PC-3 (cell line): ENCODE measurements around the gene MAPK1. TPM values are rescaled to one million over a fixed set of nuclear protein-coding genes. Genes with fewer than 3 reads are reported as not detected.
"Not testable (repeated sequence)": the region's sequence is repeated elsewhere in the genome, so short reads cannot be mapped to it uniquely, and the experiment has no call there.

Source experiments
- ATAC-seq: fragments of 200-7000 bp; cut with Tn5 transposase; 2 replicates; pipeline ENCODE4 v1.9.1; 2020; ENCODE audit warnings: mild to moderate bottlenecking, moderate library complexity
- BruUV-seq: library from RNA; stranded (reverse); fragments of 400-500 nt; replicated peaks from 2 replicates; lab custom pipeline; 2021; lab: Mats Ljungman, UMichigan
- CTCF ChIA-PET: fragments of 300-600 bp; sonication (Branson Sonifier 250); formaldehyde crosslinking; loops from one replicate; lab custom pipeline; 2022; ENCODE audit warnings: antibody characterized with exemption; lab: Charles Lee
- POLR2A ChIA-PET: fragments of 300-600 bp; sonication (Branson Sonifier 250); formaldehyde crosslinking; loops from one replicate; lab custom pipeline; 2022; ENCODE audit warnings: antibody characterized with exemption; ENCODE audit not compliant: unreplicated experiment; lab: Charles Lee
- DNase-seq: peaks from one replicate; pipeline ENCODE4 v3.0.0-alpha.2; 2015
- H2AFZ ChIP-seq: fragments of 300-600 bp; sonication (generic); 2 replicates; pipeline ENCODE4 v1.6.0; 2016; ENCODE audit warnings: antibody characterized with exemption, low read length
- H3F3A ChIP-seq: fragments of 300-600 bp; sonication (generic); one replicate; pipeline ENCODE4 v1.6.0; 2017; ENCODE audit warnings: antibody characterized with exemption, low read length, control low read depth, mild to moderate bottlenecking; ENCODE audit not compliant: unreplicated experiment
- H3K27ac ChIP-seq: fragments of 300-600 bp; sonication (generic); 2 replicates; pipeline ENCODE4 v1.5.1; 2016; ENCODE audit warnings: mild to moderate bottlenecking, low read length
- H3K27me3 ChIP-seq: fragments of 300-600 bp; sonication (generic); 2 replicates; pipeline ENCODE4 v1.6.1; 2016; ENCODE audit warnings: low read length, mixed read lengths
- H3K36me3 ChIP-seq: fragments of 300-600 bp; sonication (generic); 2 replicates; pipeline ENCODE4 v1.6.1; 2016; ENCODE audit warnings: low read depth, mixed run types, low read length, mixed read lengths
- H3K4me1 ChIP-seq: fragments of 300-600 bp; sonication (generic); 2 replicates; pipeline ENCODE4 v1.5.1; 2016; ENCODE audit warnings: low read length; ENCODE audit not compliant: insufficient read depth
- H3K4me2 ChIP-seq: fragments of 300-600 bp; sonication (generic); 2 replicates; pipeline ENCODE4 v1.6.0; 2016; ENCODE audit warnings: low read length
- H3K4me3 ChIP-seq: fragments of 300-600 bp; sonication (generic); 2 replicates; pipeline ENCODE4 v1.5.1; 2016; ENCODE audit warnings: mild to moderate bottlenecking, low read length, mixed read lengths
- H3K79me2 ChIP-seq: fragments of 300-600 bp; sonication (generic); 2 replicates; pipeline ENCODE4 v1.6.1; 2017; ENCODE audit warnings: low read length, mixed read lengths
- H3K9ac ChIP-seq: fragments of 300-600 bp; sonication (generic); 2 replicates; pipeline ENCODE4 v1.6.0; 2016; ENCODE audit warnings: mild to moderate bottlenecking, low read length
- H3K9me2 ChIP-seq: fragments of 300-600 bp; sonication (generic); replicated peaks from 2 replicates; pipeline ENCODE4 v1.6.1; 2016; ENCODE audit warnings: mixed run types, low read length, mixed read lengths
- H3K9me3 ChIP-seq: fragments of 300-600 bp; sonication (generic); 2 replicates; pipeline ENCODE4 v1.6.1; 2016; ENCODE audit warnings: low read length, mixed read lengths
- H4K20me1 ChIP-seq: fragments of 300-600 bp; sonication (generic); 2 replicates; pipeline ENCODE4 v1.6.1; 2016; ENCODE audit warnings: low read length, mixed read lengths
- CTCF ChIP-seq: fragments of 300-600 bp; sonication (generic); conservative IDR thresholded peaks from 2 replicates; pipeline ENCODE4 v1.5.1; 2017; ENCODE audit warnings: antibody characterized with exemption, low read depth, mild to moderate bottlenecking, low read length
- EZH2 ChIP-seq: fragments of 300-600 bp; sonication (generic); IDR thresholded peaks from one replicate; pipeline ENCODE4 v1.6.1; 2017; ENCODE audit warnings: antibody characterized with exemption, mild to moderate bottlenecking, low read length; ENCODE audit not compliant: unreplicated experiment
- EZH2phosphoT487 ChIP-seq: fragments of 300-600 bp; sonication (generic); IDR thresholded peaks from 2 replicates; pipeline ENCODE4 v1.6.1; 2018; ENCODE audit warnings: mild to moderate bottlenecking, antibody characterized with exemption, low read length, borderline replicate concordance
- intact Hi-C: fragments of 100-400 bp; cut with micrococcal nuclease; formaldehyde crosslinking; loops from 2 replicates; pipeline ENCODE4 v1.9.0; 2023
- total RNA-seq: library from RNA; depleted of rRNA; stranded (reverse); fragments of >200 nt; gene quantifications from 2 replicates; pipeline ENCODE4 v1.2.3, GENCODE V29; 2014

Gene MAPK1
- total RNA-seq, 1 experiment from 2014 or later = 25.1 TPM

GRCh38 chr22:21850660-21851059 is 16.8 kb downstream of the MAPK1 start:
- TF ChIP-seq EZH2 (no peak), EZH2phosphoT487 (no peak), CTCF (no peak)
- H3K9me3 ChIP-seq = no peaks in the 10 kb centered on the region
- DNase-seq (no peak), ATAC-seq (no peak)
- POLR2A ChIA-PET = no interaction called here
- H3K79me2 ChIP-seq = peaks cover 87% of the 10 kb centered on the region
- no peaks in the 10 kb centered on the region for H3F3A ChIP-seq
- no peak overlapping the region for H2AFZ ChIP-seq
- H3K36me3 ChIP-seq = no peaks in the 10 kb centered on the region
- H3K4me2 ChIP-seq = no peak overlapping the region
- BruUV-seq = no TSS peak
- no peaks in the 10 kb centered on the region for H3K4me1 ChIP-seq
- no peak overlapping the region for H3K27ac ChIP-seq
- intact Hi-C loops = no loop called here
- H3K9ac ChIP-seq = no peak overlapping the region
- no peaks in the 10 kb centered on the region for H3K27me3 ChIP-seq
- H3K9me2 ChIP-seq = no peaks in the 10 kb centered on the region
- H3K4me3 ChIP-seq = no peak overlapping the region
- H4K20me1 ChIP-seq = peaks cover 17% of the 10 kb centered on the region; the same call in 1 of the 2 replicates
- CTCF ChIA-PET = no interaction called here

- intact Hi-C loops = no loop called here
- POLR2A ChIA-PET = no interaction called here
- no peaks in the 10 kb centered on the region for H3K9me2 ChIP-seq
- no peak for ATAC-seq
- H3K27ac ChIP-seq = no peak overlapping the region
- H3K9me3 ChIP-seq = no peaks in the 10 kb centered on the region
- no peak overlapping the region for H3K4me2 ChIP-seq
- H3K9ac ChIP-seq = no peak overlapping the region
- no peak for TF ChIP-seq EZH2
- no peak for TF ChIP-seq CTCF
- TF ChIP-seq EZH2phosphoT487 = no peak
- no peak for DNase-seq
- BruUV-seq = no TSS peak
- H3K4me3 ChIP-seq = no peak overlapping the region
- no peaks in the 10 kb centered on the region for H3K36me3 ChIP-seq
- H2AFZ ChIP-seq = no peak overlapping the region
- H3K27me3 ChIP-seq = no peaks in the 10 kb centered on the region
- no peaks in the 10 kb centered on the region for H3F3A ChIP-seq
- H3K79me2 ChIP-seq = peaks cover 82% of the 10 kb centered on the region
- H3K4me1 ChIP-seq = no peaks in the 10 kb centered on the region
- CTCF ChIA-PET = no interaction called here
- H4K20me1 ChIP-seq = 0 out of 2 replicates have a peak, but pooled peaks cover 10% of the 10 kb centered on the region
Observed at GRCh38 chr22:21849489-21849888, 18.0 kb downstream of the MAPK1 start.

- H3K4me3 ChIP-seq, H3K9me3 ChIP-seq, H4K20me1 ChIP-seq, POLR2A ChIA-PET, intact Hi-C loops, BruUV-seq, H3K9me2 ChIP-seq, DNase-seq, H3K4me1 ChIP-seq, H3K27me3 ChIP-seq, ATAC-seq, H3K27ac ChIP-seq, H3F3A ChIP-seq, H3K9ac ChIP-seq, H2AFZ ChIP-seq, H3K4me2 ChIP-seq, CTCF ChIA-PET, H3K36me3 ChIP-seq: not testable (repeated sequence)
- H3K79me2 ChIP-seq = peaks cover 82% of the 10 kb centered on the region
Observed at GRCh38 chr22:21848057-21848456, 19.4 kb downstream of the MAPK1 start.
